ENCODE data around the gene ZNF20.

DNA sequence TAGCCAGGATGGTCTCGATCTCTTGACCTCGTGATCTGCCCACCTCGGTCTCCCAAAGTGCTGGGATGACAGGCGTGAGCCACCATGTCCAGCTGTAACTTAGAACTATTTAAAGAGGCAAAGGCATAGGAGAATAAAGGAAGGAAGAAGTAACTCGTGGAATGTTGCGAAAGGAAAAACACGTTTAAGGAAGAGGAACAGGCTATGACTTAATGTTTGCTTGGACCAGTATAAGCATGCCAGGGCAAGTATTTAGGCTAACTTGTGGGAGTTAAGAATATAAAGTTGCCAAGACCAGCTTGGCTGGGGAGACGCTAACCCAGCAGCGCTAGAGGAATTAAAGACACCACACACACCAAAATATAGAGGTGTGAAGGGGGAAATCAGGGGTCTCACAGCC is 42.1 kb downstream of the ZNF20 start:
- TF ChIP-seq CTCF (IDR thresholded peaks at IDR 0.05), result no peak
- no peak for TF ChIP-seq EP300 (IDR thresholded peaks at IDR 0.05)
- no peak for TF ChIP-seq POLR2A (IDR thresholded peaks at IDR 0.05)

All from gastroesophageal sphincter (tissue), 3 donors.